ENCODE measurements around the gene NAALADL2. TPM values are rescaled to one million over a fixed set of nuclear protein-coding genes. Genes with fewer than 3 reads are reported as not detected.

Gene NAALADL2
- total and polyA plus RNA-seq, 2 of the 4 experiments (the other 2 are of a cell fraction), result 3.8 to 19.2 TPM

GRCh38 chr3:175102161-175102560 lies 243.0 kb downstream of the NAALADL2 start:
- Histone ChIP-seq H3K56ac (ENCODE audit: extremely low read depth, insufficient read depth, low read length) (no peak overlapping the region), H2AK9ac (replicated peaks; ENCODE audit: low read depth, low read length, poor library complexity) (no peak overlapping the region), H3K4me1 (ENCODE audit: control insufficient read depth, insufficient read depth, low read length) (no peaks in the 10 kb centered on the region), H3K27ac (ENCODE audit: insufficient read depth, low read length) (no peak overlapping the region), H2AFZ (replicated peaks; ENCODE audit: low read length, poor library complexity) (no peak overlapping the region), H2BK5ac (ENCODE audit: low read depth, low read length, poor library complexity, severe bottlenecking) (no peak overlapping the region), H3K27me3 (ENCODE audit: control insufficient read depth, insufficient read depth, low read length) (no peaks in the 10 kb centered on the region), H3K18ac (ENCODE audit: low read depth, low read length) (no peak overlapping the region), H3K4me2 (ENCODE audit: low read depth, low read length) (no peak overlapping the region), H3K4ac (ENCODE audit: low read depth, low read length) (no peak overlapping the region), H3K36me3 (ENCODE audit: control insufficient read depth, insufficient read depth, low read length) (no peaks in the 10 kb centered on the region), H3K9me1 (ENCODE audit: insufficient read depth, low read length) (no peaks in the 10 kb centered on the region), H3K4me3 (ENCODE audit: insufficient read depth, low read depth, low read length) (no peak overlapping the region), H4K20me1 (ENCODE audit: insufficient read depth, low read length) (no peaks in the 10 kb centered on the region), H2BK15ac (ENCODE audit: low read depth, low read length) (no peak overlapping the region), H4K91ac (ENCODE audit: insufficient read depth, low read depth, low read length) (no peak overlapping the region), H3K79me1 (ENCODE audit: low read depth in 1 of 2, low read length in 2 of 2) (no peaks in the 10 kb centered on the region), H4K8ac (ENCODE audit: low read depth in 2 of 2, low read length in 2 of 2) (no peak overlapping the region), H3K9ac (ENCODE audit: low read depth, low read length) (no peak overlapping the region), H4K5ac (ENCODE audit: low read depth, low read length) (no peak overlapping the region), H3K23ac (ENCODE audit: low read depth, low read length) (no peak overlapping the region), H2BK20ac (ENCODE audit: low read depth, low read length) (no peak overlapping the region), H3K14ac (replicated peaks; ENCODE audit: low read depth, low read length) (no peak overlapping the region), H2AK5ac (ENCODE audit: low read depth, low read length) (no peak overlapping the region), H2BK120ac (ENCODE audit: low read depth, low read length) (no peak overlapping the region), H3K9me3 (ENCODE audit: control insufficient read depth, insufficient read depth, low read length) (no peaks in the 10 kb centered on the region)
- CTCF ChIA-PET, result no interaction called here
- ATAC-seq (ENCODE audit: low read depth), result no peak
- no peak for DNase-seq
- dilution Hi-C loops (cut with HindIII; ENCODE audit: low sequenced_read_pairs, unreplicated experiment), result no loop called here
- in situ Hi-C loops (cut with MboI; ENCODE audit: low sequenced_read_pairs), result no loop called here
- POLR2A ChIA-PET (ENCODE audit: unreplicated experiment), result no interaction called here
- no peak for TF ChIP-seq BHLHE40 (IDR thresholded peaks at IDR 0.05; ENCODE audit: low read depth, low read length)
- no peak for TF ChIP-seq MXI1 (IDR thresholded peaks at IDR 0.05; ENCODE audit: borderline replicate concordance, low read depth, low read length)
- no peak for TF ChIP-seq FOS (IDR thresholded peaks at IDR 0.05; ENCODE audit: low read depth, low read length)
- TF ChIP-seq RCOR1 (IDR thresholded peaks at IDR 0.05; ENCODE audit: insufficient replicate concordance, low read length), result no peak
- TF ChIP-seq MAZ (IDR thresholded peaks at IDR 0.05; ENCODE audit: borderline replicate concordance, low read depth, low read length), result no peak
- no peak for TF ChIP-seq CHD1 (IDR thresholded peaks at IDR 0.05; ENCODE audit: low read depth, low read length)
- no peak for TF ChIP-seq USF2 (IDR thresholded peaks at IDR 0.05; ENCODE audit: low read depth, low read length)
- TF ChIP-seq RFX5 (IDR thresholded peaks at IDR 0.05; ENCODE audit: low read depth, low read length), result no peak
- TF ChIP-seq ELK1 (IDR thresholded peaks at IDR 0.05; ENCODE audit: borderline replicate concordance, low read depth, low read length), result no peak
- TF ChIP-seq MAFK (IDR thresholded peaks at IDR 0.05; ENCODE audit: low read depth, low read length), result no peak
- no peak for TF ChIP-seq CEBPB (IDR thresholded peaks at IDR 0.05; ENCODE audit: low read depth, low read length)
- no peak for TF ChIP-seq RAD21 (IDR thresholded peaks at IDR 0.05; ENCODE audit: low read length)
- TF ChIP-seq CTCF (conservative IDR thresholded peaks at IDR 0.05; ENCODE audit: low read depth, low read length), result no peak
- no peak for TF ChIP-seq POLR2A (IDR thresholded peaks at IDR 0.05; ENCODE audit: low read depth, low read length)
- WGBS, 2 experiments (ENCODE audit: extremely low coverage in 2 of 2, insufficient read length in 1 of 2), result no CpG with 5 or more reads among the region's 1 CpG
- BruUV-seq (replicated peaks), result no TSS peak
- intact Hi-C loops (cut with micrococcal nuclease), result no loop called here

Data from IMR-90 (cell line).